ENCODE results near the gene IDH3B. TPM values are rescaled to one million over a fixed set of nuclear protein-coding genes. Genes with fewer than 3 reads are reported as not detected.
A peak's percentile ranks its signal among the peaks of the same experiment; 100 is the strongest.

The IDH3B gene
- total RNA-seq, 1 experiment from 2014 or later: 135 TPM

GRCh38 chr20:2693286-2694007, 29.4 kb upstream of the IDH3B start:
- DNase-seq (ENCODE audit: low read depth, low spot score) (no peak), ATAC-seq (peak; percentile 66)
- Histone ChIP-seq H3K9me3 (ENCODE audit: control insufficient read depth, insufficient read depth, low read depth, low read length) (no peaks in the 10 kb centered on the region), H3K4me1 (ENCODE audit: control insufficient read depth, insufficient read depth, low read length) (peaks cover under 1% of the 10 kb centered on the region; the same call in 1 of the 2 replicates), H3K27me3 (ENCODE audit: control insufficient read depth, insufficient read depth, low read length) (no peaks in the 10 kb centered on the region), H3K27ac (ENCODE audit: low read length) (no peak overlapping the region), H3K4me3 (ENCODE audit: low read depth in 2 of 2, low read length in 2 of 2) (peak overlapping the region; percentile 36 to 39), H3K36me3 (ENCODE audit: control insufficient read depth, insufficient read depth, low read length) (no peaks in the 10 kb centered on the region)
- POLR2A ChIA-PET: no interaction called here
- CTCF ChIA-PET: interaction anchor here (0.6 kb wide), 1 partner anchor 50 kb away, joined by 3 read pairs; no protein-coding TSS in a partner anchor
- BruUV-seq (replicated peaks): no TSS peak
- no peak for TF ChIP-seq CTCF (IDR thresholded peaks at IDR 0.05)
- TF ChIP-seq TCF7L2 (IDR thresholded peaks at IDR 0.05; ENCODE audit: low read depth, low read length): no peak
- TF ChIP-seq SIN3A (IDR thresholded peaks at IDR 0.05; ENCODE audit: borderline replicate concordance, insufficient read depth, low read depth, low read length): no peak
- TF ChIP-seq POLR2AphosphoS5 (IDR thresholded peaks at IDR 0.05; ENCODE audit: low read depth, low read length): no peak
- TF ChIP-seq REST (IDR thresholded peaks at IDR 0.05; ENCODE audit: insufficient read depth in 1 of 2, low read depth in 2 of 2, low read length in 1 of 2): no peak
- in situ Hi-C loops (cut with HindIII; ENCODE audit: low pct_unique_long_range_greater_than_20kb, low sequenced_read_pairs): no loop called here
- intact Hi-C loops (cut with micrococcal nuclease; ENCODE audit: unreplicated experiment): no loop called here

GRCh38 chr20:2692886-2693285, 28.9 kb upstream of the IDH3B start:
- H3K27ac ChIP-seq (ENCODE audit: low read length): no peak overlapping the region
- ChIA-PET POLR2A (no interaction called here), CTCF (interaction anchor here (0.6 kb wide), 1 partner anchor 51 kb away, joined by 3 read pairs; no protein-coding TSS in a partner anchor)
- peaks cover 6% of the 10 kb centered on the region; the same call in 1 of the 2 replicates for H3K4me1 ChIP-seq (ENCODE audit: control insufficient read depth, insufficient read depth, low read length)
- no peaks in the 10 kb centered on the region for H3K36me3 ChIP-seq (ENCODE audit: control insufficient read depth, insufficient read depth, low read length)
- intact Hi-C loops (cut with micrococcal nuclease; ENCODE audit: unreplicated experiment) (no loop called here), in situ Hi-C loops (cut with HindIII; ENCODE audit: low pct_unique_long_range_greater_than_20kb, low sequenced_read_pairs) (no loop called here)
- ATAC-seq (peak; percentile 18), DNase-seq (ENCODE audit: low read depth, low spot score) (no peak)
- H3K27me3 ChIP-seq (ENCODE audit: control insufficient read depth, insufficient read depth, low read length): no peaks in the 10 kb centered on the region
- TF ChIP-seq REST (IDR thresholded peaks at IDR 0.05; ENCODE audit: insufficient read depth in 1 of 2, low read depth in 2 of 2, low read length in 1 of 2) (no peak), SIN3A (IDR thresholded peaks at IDR 0.05; ENCODE audit: borderline replicate concordance, insufficient read depth, low read depth, low read length) (no peak), CTCF (IDR thresholded peaks at IDR 0.05) (no peak), TCF7L2 (IDR thresholded peaks at IDR 0.05; ENCODE audit: low read depth, low read length) (no peak), POLR2AphosphoS5 (IDR thresholded peaks at IDR 0.05; ENCODE audit: low read depth, low read length) (no peak)
- peak overlapping the region in 1 of 2 experiments; percentile 36; a peak in 1 of 4 replicates for H3K4me3 ChIP-seq (ENCODE audit: low read depth in 2 of 2, low read length in 2 of 2)
- no TSS peak for BruUV-seq (replicated peaks)
- no peaks in the 10 kb centered on the region for H3K9me3 ChIP-seq (ENCODE audit: control insufficient read depth, insufficient read depth, low read depth, low read length)

Measured in Panc1 (cell line).